ENCODE results near the gene POMP.

GRCh38 chr13:28653111-28653510 is 5.8 kb upstream of the POMP start:
- TF ChIP-seq POLR2A (IDR thresholded peaks at IDR 0.05) (no peak), CTCF (IDR thresholded peaks at IDR 0.05) (no peak), EP300 (IDR thresholded peaks at IDR 0.05; ENCODE audit: low read depth) (no peak)
